ENCODE results near the gene SPIRE1.
"Not testable (repeated sequence)": the region's sequence is repeated elsewhere in the genome, so short reads cannot be mapped to it uniquely, and the experiment has no call there.

The SPIRE1 gene

DNA sequence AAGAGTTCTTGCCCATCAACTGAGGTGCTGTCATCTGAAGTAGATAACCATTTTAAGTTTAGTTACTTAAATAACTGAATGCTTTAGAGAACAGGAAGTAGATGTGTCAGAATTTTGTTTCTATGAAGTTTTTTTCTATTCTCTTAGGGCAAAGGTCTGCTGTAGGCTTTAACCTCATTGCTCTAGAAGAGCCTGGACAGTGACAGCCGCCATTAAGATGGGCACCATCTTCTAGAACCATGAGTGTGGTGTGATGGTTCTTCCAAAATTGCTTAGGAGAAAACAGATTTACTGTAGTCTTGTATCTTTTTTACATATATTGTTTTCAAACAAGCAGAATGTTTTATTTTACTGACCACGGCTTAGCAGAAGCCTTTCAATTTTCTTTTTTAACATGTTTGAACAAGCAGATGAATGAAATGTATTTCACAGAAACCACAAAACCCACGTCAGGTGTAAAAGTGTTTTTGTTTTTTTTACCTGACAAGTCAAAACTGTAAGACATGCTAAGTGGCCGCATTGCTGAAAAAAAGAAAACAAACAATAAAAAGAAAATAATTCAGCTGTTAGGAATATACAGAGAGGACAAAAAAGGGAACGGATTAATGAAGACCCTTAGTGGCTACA is 172.3 kb downstream of the SPIRE1 start:
- DNase-seq (ENCODE audit: low read depth): no peak

DNA sequence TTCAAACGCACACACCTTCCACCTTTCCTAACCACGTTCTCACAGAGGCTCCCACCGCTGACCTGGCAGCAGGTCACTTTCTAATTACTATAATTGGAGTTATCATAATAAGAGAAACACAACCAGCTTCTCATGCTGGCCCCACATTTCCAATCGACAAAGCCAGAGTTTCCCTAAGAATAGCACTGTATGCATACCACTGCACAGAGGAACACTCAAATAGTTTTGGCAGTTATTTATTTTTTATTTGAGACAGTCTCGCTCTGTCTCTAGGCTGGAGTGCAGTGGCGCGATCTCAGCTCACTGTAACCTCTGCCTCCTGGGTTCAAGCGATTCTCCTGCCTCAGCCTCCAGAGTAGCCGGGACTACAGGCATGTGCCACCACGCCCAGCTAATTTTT is 176.0 kb downstream of the SPIRE1 start:
- not testable (repeated sequence) for DNase-seq (ENCODE audit: low read depth)

DNA sequence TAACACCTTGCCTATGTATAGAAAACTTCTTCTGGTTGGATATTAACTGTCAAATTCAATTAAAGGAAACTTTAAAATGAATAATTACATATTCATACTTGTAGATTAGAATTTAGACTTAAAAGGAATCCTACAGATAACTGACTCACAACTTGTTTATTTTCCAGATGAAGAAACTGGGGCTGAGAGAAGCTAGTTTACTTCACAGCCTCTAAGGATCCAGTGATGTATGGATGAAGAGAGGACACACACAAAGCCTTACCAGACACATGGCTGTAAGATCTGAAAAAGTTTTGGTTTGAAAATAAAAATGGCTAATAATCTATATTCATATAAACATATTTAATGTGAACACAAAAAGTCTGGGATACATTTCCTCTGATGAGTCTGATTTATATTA is 177.9 kb downstream of the SPIRE1 start:
- DNase-seq (ENCODE audit: low read depth): no peak

DNA sequence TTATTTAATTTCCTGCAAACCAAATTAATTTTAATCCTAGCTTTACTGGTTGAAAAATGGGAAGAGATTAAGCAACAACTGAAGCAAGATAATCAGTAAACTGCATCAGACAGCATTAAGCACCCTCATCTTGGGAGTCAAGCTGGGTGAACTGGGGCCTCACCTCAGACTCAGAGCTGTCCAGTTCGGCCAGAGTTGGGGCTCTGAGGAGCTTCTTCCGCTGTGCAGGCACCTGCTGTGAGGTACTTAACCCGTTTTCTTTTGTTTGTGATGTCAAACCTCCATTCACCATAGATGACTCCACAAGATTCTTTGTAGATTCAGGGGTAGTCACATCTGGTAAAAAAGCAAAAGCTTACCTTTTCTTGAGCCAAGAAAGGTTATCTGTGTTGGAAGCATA is 178.4 kb downstream of the SPIRE1 start:
- no peak for DNase-seq (ENCODE audit: low read depth)

DNA sequence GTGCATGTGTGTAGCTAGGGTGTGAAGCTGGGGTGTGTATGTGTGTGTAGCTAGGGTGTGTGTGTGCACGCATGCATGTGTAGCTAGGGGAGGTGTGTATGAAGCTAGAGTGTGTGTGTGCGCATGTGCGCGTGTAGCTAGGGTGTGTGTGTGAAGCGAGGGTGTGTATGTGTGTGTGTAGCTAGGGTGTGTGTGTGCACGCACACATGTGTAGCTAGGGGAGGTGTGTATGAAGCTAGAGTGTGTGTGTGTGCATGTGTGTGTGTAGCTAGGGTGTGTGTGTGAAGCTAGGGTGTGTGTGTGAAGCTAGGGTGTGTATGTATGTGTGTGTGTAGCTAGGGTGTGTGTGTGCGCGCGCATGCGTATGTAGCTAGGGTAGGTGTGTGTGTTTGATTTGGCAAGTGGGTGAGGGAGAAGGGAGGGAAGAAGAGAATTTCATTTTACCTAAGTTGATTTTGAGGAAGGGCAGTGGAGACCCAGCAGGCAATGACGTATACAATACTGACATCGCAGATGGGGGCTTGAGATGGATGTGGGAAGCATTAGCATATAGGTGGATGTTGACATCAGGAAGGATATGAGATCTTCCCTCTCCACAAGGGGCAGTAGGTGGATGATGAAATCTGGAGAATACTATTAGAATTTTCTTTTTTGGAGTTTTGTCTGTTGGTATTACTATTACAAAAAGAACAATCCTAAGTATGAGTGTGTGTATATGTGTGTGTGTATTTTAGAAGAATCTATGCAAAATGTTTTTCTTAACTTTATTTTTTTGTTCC is 179.4 kb downstream of the SPIRE1 start:
- no peak for DNase-seq (ENCODE audit: low read depth)

DNA sequence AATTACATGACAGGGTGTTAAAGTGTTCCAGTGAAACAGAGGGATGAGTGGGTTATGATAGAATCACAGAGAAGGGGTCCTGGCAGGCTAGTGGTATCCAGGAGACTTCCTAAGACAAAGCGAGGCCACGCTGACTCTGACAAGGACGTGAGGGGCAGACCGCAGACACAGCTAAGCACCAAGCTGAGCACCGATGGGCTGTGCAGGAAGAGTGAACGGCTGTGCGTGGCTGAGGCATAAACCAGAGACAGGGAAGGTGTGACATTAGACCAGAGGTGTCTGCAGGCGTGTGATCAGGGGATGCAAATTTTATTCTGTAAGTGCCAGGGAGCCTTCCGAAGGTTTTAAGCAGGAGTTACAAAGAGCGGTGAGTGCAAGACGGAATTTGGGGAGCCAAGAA is 180.3 kb downstream of the SPIRE1 start:
- DNase-seq (ENCODE audit: low read depth): no peak

DNA sequence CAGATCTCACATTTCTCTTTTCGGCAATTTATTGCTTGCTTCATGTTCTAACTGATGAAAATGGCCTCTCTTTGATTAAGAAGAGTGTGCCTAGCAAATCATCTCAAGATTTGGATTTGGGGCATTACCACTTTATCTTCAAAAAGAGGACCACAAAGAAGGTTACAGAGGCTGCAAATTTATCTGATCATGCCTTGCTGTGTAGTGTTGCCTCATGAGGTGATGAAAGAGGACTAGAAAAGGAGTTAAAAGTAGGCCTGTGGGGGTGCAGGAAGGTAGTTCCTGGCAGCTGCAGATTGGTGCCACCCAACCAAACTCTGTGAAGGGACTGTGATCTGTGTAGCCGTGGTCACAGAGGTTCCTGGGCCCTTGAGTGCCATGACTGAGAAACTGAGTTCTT is 181.0 kb downstream of the SPIRE1 start:
- DNase-seq (ENCODE audit: low read depth): no peak

DNA sequence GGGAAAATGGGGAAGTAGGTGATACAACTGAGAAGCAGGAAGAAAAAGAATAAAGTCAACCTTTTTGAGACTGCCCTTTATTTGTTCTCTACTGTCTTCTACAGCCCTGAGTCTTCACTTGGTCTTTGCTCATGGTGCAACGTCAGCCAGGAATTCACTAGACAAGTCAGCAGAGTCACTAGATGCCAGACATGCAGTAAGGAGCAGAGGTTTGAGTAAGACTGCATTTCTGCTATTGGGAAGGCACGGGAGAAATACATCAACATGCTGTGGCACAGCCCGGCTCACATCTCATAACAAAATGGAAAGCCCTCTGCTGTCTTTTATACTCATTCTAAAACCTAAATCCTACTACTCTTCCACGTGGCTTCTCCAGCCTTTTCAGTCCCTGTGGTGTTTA is 183.0 kb downstream of the SPIRE1 start:
- no peak for DNase-seq (ENCODE audit: low read depth)

DNA sequence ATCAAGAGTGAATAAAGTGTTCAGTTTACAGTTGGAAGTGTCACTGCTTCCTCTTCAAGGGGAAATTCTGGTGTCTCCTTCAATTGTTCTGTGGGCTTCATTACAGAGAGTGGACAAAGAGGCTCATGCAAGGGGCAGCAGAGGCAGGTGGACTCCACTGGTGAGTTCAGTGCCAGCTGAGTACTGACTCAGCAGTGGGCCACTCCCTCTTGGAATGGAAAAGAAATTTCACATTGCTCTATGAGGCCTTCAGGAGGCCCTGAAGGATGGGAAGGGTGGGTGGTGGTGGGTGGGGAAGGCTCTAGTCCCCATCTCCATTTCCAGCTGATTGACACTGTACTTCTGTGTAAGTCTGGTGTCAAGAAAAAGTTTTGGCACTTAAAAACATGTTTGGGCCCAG is 183.8 kb downstream of the SPIRE1 start:
- DNase-seq (ENCODE audit: low read depth): no peak

DNA sequence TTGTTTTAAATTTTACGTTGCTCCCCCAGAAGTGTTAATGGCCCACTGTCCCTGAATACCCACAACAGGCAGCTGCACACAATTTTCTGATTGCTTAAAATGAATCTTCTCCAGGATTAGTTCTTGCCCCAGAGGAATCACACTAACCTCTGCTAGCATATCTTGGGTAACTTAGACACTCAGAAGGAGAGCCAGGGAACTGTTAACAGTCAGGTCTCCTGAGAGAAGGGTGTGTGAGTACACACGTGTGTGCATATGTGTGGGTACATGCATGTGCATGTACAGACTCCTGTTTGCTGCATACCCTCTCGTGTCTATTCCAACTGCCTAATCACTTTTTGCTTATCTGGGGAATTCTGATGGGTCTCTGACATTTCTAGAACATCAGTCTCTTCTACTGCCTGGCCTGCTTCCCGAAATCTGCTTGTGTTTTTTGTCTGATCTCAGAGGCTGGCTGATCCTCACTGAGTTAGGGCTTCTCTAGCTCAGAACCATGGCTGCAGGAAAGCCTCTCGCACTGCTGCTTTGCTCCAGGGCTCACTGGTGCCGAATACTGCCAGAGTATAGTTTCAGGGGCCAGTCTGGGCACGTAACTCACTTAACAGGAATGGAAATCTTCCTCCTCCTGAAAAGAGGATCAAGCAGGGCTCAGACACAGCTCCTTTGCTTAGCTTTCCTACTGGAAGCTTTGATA is 187.4 kb downstream of the SPIRE1 start:
- DNase-seq (ENCODE audit: low read depth): no peak

DNA sequence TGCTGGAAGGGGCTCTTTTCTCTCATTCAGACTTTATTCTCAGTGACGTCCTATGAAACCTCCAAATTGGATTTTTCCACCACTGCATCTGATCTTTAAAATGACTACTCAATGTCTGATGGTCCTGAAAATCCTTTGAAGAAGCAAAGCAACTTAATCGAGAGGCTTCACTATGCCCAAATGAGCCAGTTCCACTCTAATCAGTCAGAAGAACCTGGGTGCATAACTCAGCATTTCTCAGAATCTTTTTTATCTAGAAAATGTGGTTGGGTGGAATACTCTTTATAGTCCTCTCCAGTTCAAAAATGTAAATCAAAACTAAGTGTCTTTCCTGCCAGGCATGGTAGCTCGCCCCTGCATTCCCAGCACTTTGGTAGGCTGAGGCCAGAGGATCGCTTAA is 189.5 kb downstream of the SPIRE1 start:
- no peak for DNase-seq (ENCODE audit: low read depth)

DNA sequence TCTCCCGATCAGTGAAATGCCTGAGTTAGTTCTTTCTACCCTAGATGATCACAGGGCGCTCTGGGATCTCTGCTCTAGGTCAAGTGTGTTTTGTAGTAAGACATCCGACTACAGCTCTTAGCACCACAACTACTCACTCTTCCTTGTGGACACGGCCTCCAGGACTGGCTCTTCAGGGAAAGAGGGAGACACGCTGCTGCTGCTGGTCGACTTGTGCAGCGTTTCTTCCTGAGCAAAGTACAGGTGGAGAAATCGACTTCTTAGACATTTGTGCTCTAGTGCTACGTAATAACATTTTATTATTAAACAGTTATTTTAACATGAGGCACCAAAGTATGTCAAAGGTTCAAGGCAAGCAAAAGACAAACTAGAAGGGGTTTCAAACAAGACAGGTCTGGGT is 193.2 kb downstream of the SPIRE1 start:
- DNase-seq (ENCODE audit: low read depth): no peak

DNA sequence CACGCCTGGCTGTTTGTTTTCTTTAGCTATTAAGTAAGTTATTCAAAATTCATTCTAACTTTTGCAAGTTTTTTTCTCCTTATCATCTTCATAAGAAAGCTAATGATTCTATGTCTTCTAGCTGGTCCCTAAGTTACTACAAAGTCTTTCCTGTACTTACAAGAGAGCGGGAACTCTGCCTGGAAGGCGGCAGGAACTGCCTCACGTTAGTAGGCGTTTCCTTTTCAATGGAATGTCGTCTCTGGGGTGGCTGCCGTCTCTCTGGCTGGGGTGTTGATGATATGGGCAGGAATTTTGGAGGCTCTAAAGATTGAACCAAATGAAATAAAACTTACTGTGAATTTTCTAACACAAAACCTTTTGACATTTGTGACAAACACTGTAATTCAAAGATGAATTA is 194.7 kb downstream of the SPIRE1 start:
- no peak for DNase-seq (ENCODE audit: low read depth)

DNA sequence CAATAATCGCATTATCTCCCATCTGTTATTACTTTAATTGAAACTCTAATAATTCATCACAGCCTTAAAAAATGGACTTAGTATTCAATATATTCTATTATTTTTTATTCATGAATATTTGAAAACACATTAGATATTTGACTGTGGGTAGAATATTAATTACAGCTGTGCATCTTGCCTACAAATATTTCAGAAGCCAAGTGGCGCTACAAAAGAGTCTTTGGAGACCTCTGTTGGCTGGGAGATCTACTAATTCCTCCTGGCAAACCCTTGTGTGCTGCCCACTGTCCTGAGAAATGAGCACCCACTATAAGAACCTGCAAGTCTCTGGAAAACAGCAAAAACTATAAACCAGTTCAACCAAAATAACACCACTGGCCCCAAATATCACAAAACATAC is 195.7 kb downstream of the SPIRE1 start:
- no peak for DNase-seq (ENCODE audit: low read depth)

DNA sequence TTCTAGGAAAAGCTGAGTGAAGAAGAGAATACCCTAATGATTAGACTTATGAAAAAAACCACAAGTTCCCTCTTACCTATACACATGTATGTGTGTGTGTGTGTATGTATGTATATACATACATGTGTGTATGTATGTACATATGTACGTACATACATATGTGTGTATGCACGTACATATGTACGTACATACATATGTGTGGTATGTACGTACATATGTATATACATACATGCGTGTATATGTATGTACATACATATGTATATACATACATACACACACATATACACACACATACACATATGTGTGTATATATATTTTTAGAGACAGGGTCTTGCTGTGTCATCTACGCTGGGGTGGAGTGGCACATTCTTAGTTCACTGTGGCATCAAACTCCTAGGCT is 196.6 kb downstream of the SPIRE1 start:
- no peak for DNase-seq (ENCODE audit: low read depth)

DNA sequence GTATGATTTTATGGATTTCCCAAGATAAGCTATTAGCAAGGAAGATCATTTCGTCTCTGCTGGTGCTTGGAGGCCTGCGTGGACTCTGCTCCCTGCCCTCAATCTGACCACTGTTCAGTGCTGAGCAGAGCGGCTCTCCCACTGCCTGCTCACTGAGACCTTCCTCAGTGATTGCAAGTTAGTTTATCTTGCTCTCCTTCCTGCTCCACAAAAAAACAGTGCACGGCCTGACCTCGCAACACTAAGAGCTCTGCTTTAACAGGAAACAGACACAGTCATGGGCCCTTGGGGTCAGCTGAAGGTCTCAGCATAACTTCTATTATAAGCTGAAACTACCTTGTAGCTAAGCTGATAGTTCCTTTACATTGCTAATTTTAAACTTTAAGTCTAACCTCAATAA is 197.0 kb downstream of the SPIRE1 start:
- DNase-seq (ENCODE audit: low read depth): no peak

DNA sequence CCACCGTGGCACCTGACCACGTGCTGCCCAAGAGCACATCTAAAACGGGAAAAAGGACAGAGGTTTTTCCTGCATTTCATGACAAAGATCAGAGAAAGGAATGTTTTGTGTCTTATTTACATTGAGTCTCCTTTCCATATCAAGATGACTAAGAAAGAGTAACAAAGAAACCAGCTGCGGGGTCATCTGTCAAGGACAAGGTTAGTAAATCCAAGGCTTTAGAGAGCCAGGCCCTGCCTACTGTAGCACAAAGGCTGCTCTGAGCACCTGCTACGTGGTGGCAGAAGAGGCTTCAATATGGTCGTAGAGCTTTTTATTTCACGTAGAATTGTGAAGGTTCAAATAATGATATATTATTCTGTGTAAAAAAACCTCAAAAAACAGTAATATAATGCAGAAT is 199.1 kb downstream of the SPIRE1 start:
- no peak for DNase-seq (ENCODE audit: low read depth)

DNA sequence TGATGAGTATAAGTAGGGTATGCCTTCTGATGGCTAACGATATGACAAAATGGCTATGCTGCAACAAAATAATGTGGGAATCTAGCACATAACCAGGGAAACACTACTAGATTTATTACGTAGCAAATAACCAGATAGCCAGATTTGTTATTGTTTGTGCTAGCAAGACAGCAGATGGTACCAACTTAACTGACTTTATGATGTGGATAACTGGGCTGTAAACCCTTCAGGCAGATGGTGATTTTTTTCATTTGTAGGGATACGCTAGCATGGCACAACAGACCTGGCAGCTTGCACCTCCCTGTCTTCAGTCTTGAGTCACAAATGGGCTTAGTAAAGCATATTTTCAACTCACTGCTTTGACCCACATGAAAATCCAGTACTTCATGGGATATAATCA is 201.5 kb downstream of the SPIRE1 start:
- DNase-seq (ENCODE audit: low read depth): no peak

DNA sequence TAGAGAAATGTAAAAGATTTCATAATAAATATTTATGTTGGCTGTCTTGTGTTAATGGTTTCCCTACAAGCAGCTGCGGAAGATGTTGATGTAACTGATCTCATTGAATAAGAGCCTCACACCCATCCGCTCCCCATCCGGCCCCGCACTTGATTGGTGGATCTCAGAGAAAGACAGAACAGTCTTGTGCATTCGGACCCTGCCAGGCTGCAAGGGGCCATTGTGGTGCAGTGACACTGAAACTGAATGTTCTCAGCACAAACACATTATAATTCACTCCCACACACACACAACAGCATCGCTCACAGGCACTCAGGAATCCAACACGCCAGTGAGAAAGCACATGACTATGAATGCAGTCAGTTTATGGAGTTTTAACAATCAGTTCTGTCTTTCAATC is 202.4 kb downstream of the SPIRE1 start:
- DNase-seq (ENCODE audit: low read depth): no peak

DNA sequence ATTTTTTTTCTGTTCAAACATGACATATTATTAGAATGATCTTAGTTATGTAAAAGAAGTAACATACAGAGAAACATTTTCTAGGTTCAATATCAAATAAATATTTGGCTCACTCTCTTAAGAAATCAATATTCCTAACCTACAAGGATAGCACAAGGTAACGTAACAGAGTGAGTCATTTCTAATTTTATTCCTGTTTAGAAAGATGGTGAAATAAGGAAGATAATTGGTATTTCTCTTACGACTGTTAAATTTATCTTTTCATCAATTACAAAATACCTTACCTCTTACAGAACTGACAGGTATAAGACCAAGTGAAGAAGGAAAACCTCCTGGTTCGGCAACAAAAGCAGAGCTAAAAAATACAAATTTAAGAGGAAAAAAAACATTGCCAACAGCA is 205.1 kb downstream of the SPIRE1 start:
- DNase-seq (ENCODE audit: low read depth): no peak

DNA sequence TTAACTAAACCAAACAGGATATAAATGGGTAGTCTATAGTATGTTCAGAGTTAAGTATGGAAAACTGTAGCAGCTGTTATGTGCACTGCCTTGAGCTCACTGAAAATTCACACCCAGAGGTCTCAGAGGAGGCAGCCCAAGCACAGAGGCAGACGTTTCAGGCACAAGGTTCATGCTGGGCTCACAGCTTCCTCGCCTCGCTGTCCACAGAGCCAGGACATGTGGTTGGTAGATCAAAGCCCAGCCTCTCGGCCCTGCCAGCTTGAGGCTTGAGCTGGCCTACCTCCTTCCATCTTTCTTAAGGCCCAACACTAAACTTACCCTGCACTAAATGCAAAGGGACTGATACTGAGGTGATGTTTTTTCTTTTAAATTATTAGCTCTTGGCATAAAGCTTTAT is 206.5 kb downstream of the SPIRE1 start:
- no peak for DNase-seq (ENCODE audit: low read depth)

DNA sequence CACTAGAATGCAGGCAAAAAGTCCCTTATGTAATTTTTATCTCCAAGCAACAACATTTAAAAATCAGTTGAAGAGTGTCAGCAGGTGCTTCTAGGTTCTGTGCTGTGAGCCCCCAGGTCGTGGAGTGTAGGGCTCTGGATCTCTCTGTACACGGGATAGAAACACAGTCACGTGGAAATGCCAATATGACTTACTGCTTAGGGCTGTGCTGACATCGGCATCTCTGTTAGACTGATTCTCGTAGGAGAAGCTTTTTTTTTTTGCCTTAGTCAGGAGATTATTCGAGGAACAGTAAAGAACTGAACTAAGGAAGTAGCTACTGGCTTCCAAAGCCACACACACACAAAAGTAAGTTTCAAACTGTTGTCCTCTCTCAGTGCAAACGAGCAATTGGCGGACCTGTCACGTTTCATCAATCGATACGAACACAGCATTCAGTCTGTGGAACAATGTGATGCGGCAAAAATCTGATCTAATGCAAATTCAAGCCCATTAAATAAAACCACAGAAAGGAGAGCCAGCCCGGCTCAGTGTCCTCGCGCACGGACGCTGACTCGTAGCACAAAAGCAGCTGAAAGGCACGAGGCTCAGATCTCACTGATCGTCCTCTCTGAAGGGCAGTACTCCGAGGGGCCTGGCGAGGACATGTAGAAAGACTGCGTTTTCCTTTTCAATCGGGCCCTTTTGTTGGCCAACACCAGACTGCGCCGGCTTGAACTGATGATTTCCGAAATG is 208.7 kb downstream of the SPIRE1 start:
- no peak for DNase-seq (ENCODE audit: low read depth)

DNA sequence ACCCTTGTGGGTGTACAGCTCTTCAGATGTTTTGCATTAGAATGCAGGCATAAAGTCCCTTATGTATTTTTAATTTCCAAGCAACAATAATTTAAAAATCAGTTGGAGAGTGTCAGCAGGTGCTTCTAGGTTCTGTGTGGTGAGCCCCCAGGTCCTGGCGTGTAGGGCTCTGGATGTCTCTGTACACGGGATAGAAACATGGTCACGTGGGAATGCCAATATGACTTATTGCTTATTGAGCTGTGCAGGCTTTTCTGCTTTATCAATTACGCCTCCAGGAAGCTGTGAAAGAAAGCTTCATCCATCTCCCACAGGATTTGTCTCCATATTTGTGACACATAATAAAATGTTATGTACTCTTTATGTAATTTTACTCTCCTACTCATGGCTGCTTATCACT is 212.4 kb downstream of the SPIRE1 start:
- DNase-seq (ENCODE audit: low read depth): no peak
